Endothelial cell (in vitro differentiated cells): ENCODE data around the gene TRAPPC12. TPM values are rescaled to one million over a fixed set of nuclear protein-coding genes. Genes with fewer than 3 reads are reported as not detected.

Experiments used
- DNase-seq: peaks from one replicate; pipeline ENCODE4 v3.0.0; 2021; ENCODE audit warnings: low spot score
- H3K27ac Mint-ChIP-seq: one replicate; pipeline ENCODE4 v1.8.0; 2021; ENCODE audit warnings: mixed read lengths, inconsistent platforms; ENCODE audit not compliant: unreplicated experiment
- H3K27me3 Mint-ChIP-seq: one replicate; pipeline ENCODE4 v1.8.0; 2021; ENCODE audit warnings: mild to moderate bottlenecking, moderate library complexity, mixed read lengths, inconsistent platforms; ENCODE audit not compliant: unreplicated experiment
- H3K36me3 Mint-ChIP-seq: one replicate; pipeline ENCODE4 v1.8.0; 2021; ENCODE audit warnings: mild to moderate bottlenecking, low read depth, mixed read lengths, inconsistent platforms; ENCODE audit not compliant: unreplicated experiment
- H3K4me1 Mint-ChIP-seq: one replicate; pipeline ENCODE4 v1.8.0; 2021; ENCODE audit warnings: mild to moderate bottlenecking, mixed read lengths, inconsistent platforms; ENCODE audit not compliant: unreplicated experiment
- H3K4me3 Mint-ChIP-seq: one replicate; pipeline ENCODE4 v1.8.0; 2021; ENCODE audit warnings: mild to moderate bottlenecking, mixed read lengths, inconsistent platforms; ENCODE audit not compliant: unreplicated experiment
- H3K9me3 Mint-ChIP-seq: one replicate; pipeline ENCODE4 v1.8.0; 2021; ENCODE audit warnings: mixed read lengths, inconsistent platforms; ENCODE audit not compliant: unreplicated experiment
- long read RNA-seq: library from polyadenylated mRNA; unstranded; transcript quantifications from one replicate; pipeline ENCODE4 v2.0.0, GENCODE V29; 2020; ENCODE audit not compliant: unreplicated experiment
- total RNA-seq: library from RNA; stranded (reverse); fragmentation: NEBNext Ultra II Directional; extraction: Animal tissue kit (Norgen Biotek cat#: 25700); gene quantifications from one replicate; pipeline ENCODE4 v1.2.1, GENCODE V29; 2021; ENCODE audit not compliant: unreplicated experiment
- TF ChIP-seq, protein P1 (sequence below): fragments of 200-600 bp; sonication (generic); IDR thresholded peaks from one replicate; pipeline ENCODE4 v1.5.0; 2021; ENCODE audit warnings: antibody characterized with exemption; ENCODE audit not compliant: unreplicated experiment

TRAPPC12 gene
- 105 TPM for total RNA-seq
- long read RNA-seq, transcript TRAPPC12-201 (12 exons, 2,508 nt): major isoform, 6 of 16 reads
- long read RNA-seq, partial matches to known transcripts: 5 of 16 reads
- long read RNA-seq, other reads (novel, unspliced or antisense): 4 of 16 reads

DNA sequence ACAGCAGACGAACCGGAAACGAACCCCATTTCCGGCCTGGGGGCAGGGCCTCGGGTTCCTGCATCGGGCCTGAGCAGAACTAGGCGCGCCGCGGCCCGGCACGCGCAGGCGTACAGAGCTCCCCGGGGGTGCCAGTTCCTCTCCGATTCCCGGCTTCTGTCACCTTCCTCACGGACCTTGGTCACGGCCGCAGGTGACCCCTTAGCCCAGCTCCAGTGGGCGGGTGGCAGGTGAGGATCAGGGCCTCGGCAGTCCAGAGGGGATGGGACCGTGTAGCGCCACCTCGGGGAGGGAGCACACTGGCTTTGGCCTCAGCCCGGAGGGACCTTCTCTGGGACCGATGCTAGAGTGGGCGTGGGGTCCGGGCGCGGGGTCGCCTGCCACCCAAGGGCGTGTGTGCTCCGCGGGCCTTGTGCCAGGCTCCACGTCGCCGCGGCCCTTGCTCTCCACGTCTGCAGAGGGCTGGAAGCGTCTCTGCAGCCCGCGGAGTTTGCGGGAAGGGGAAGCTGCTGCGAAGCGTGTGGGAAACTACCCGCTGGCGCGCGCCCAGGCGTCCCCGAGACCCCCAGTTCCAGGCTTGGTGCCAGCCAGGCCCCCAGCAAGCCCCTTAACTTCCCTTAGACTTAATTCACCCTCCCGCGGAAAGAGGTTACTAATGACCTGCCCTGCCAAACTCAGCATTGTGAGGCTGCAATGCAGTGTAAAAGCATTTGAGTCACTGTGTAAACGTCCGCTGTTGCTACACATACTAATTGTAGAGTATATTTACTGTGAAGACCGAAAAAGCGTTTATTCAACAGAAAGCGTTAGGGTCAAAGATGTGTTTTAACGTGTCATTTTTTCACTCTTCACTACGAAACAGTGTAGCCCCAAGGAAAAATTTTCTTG lies at the start of gene TRAPPC12:
Gene TRAPPC12, plus strand, starts transcription at position 48 of the 888 bp plus-strand sequence. CDS start 7,930 bp downstream, outside the sequence.
- H3K9me3 Mint-ChIP-seq: no peaks in the 10 kb centered on the region
- H3K27ac Mint-ChIP-seq: peak within 1 kb of the TSS; percentile 87

DNA sequence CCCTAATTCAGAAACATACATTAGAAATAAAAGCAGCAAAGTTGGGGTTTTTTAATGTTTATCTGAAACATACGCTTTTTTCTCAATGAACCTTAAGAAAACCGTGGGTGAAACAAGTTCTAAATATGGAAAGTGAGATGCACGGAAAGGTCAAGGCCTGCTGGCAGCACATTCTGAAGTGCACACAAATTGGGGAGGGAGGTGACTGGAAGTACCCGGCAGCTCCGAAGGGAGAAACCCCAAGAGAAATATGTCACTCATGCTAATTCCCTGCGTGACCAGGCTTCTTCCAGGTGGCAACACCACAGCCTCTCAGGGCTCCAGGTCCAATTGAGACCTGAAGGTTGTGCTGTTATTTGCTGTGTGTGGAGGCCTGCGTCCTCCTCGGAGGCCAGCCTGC lies 47.4 kb upstream of the TRAPPC12 start:
- Mint-ChIP-seq H3K4me3 (no peak overlapping the region), H3K27me3 (peaks cover 4% of the 10 kb centered on the region), H3K36me3 (peaks cover 52% of the 10 kb centered on the region), H3K27ac (no peak overlapping the region), H3K4me1 (peaks cover 16% of the 10 kb centered on the region), H3K9me3 (no peaks in the 10 kb centered on the region)
- DNase-seq: no peak
- TF ChIP-seq, protein P1, sequence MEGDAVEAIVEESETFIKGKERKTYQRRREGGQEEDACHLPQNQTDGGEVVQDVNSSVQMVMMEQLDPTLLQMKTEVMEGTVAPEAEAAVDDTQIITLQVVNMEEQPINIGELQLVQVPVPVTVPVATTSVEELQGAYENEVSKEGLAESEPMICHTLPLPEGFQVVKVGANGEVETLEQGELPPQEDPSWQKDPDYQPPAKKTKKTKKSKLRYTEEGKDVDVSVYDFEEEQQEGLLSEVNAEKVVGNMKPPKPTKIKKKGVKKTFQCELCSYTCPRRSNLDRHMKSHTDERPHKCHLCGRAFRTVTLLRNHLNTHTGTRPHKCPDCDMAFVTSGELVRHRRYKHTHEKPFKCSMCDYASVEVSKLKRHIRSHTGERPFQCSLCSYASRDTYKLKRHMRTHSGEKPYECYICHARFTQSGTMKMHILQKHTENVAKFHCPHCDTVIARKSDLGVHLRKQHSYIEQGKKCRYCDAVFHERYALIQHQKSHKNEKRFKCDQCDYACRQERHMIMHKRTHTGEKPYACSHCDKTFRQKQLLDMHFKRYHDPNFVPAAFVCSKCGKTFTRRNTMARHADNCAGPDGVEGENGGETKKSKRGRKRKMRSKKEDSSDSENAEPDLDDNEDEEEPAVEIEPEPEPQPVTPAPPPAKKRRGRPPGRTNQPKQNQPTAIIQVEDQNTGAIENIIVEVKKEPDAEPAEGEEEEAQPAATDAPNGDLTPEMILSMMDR: no peak

More for the DNA sequence above, at the start of gene TRAPPC12:
- peak within 1 kb of the TSS; percentile 97 for H3K4me3 Mint-ChIP-seq
- TF ChIP-seq, protein P1: no peak
- peaks cover 8% of the 10 kb centered on the region for H3K36me3 Mint-ChIP-seq
- H3K27me3 Mint-ChIP-seq: peaks cover 12% of the 10 kb centered on the region
- peak; percentile 85 for DNase-seq
- peaks cover 25% of the 10 kb centered on the region for H3K4me1 Mint-ChIP-seq

DNA sequence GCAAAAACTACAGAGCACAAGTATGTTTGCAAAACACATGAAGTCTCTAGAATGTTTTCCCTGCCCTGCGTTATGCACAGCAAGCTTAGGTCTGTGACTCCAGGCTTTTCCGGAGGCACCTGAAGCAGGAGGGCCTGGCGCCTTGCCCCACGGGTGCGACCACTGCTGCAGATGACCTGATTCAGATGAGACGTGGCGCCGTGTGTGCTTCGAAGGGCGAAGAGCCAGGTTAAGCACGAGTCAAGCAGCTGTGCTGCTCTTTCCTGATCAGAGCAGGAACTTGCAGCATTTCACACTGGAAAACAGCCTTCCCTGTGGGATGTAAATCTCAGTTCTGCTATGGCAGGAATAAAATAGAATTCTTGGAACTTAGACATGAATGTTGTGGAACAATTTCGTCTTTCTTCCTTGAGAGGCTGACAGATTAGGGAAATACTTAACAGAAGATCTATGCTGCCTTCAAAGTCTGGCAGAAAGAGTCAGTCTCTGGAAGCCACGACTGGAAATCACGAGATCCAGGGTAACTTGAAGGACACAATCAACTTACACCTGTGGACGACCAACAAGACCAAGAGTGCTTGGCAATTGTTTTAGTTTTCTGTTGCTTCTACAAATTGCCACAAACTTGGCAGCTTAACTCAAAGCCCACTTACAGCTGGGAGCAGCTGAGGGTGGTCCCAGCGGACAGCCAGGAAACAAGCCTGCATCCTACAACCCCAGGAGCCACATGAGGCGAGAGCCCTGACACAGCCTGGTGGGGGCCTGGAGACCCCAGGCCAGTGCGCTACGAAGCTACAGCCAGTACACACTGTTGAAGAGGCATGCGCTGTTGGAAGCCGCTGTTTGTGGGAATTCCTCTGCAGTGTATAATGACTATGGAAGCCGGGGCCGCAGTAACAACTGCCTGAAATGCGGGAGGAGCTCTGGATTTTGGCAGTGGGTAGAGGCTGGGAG lies 44.8 kb upstream of the TRAPPC12 start:
- Mint-ChIP-seq H3K4me1 (peaks cover 13% of the 10 kb centered on the region), H3K27ac (no peak overlapping the region), H3K9me3 (no peaks in the 10 kb centered on the region), H3K4me3 (peak overlapping the region; percentile 25), H3K36me3 (peaks cover 60% of the 10 kb centered on the region), H3K27me3 (peaks cover 3% of the 10 kb centered on the region)
- TF ChIP-seq, protein P1: no peak
- DNase-seq: no peak

DNA sequence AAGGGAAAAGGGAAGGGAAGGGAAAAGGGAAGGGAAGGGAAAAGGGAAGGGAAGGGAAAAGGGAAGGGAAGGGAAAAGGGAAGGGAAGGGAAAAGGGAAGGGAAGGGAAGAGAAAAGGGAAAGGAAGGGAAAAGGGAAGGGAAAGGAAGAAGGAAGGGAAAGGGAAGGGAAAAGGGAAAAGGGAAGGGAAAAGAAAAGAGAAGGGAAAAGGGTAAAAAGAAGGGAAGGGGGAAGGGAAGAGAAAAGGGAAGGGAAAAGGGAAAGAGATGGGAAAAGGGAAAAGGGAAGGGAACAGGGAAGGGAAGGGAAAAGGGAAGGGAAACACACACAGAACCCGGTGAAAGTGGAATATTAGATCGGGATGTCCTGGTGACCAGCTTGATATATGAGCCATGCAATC lies 42.6 kb upstream of the TRAPPC12 start:
- no peak overlapping the region for H3K27ac Mint-ChIP-seq
- H3K27me3 Mint-ChIP-seq: no peaks in the 10 kb centered on the region
- H3K9me3 Mint-ChIP-seq: no peaks in the 10 kb centered on the region
- H3K4me1 Mint-ChIP-seq: peaks cover 11% of the 10 kb centered on the region
- no peak for DNase-seq
- H3K4me3 Mint-ChIP-seq: no peak overlapping the region
- H3K36me3 Mint-ChIP-seq: peaks cover 48% of the 10 kb centered on the region
- TF ChIP-seq, protein P1: no peak
